Glomerular visceral epithelial cell (primary cell): ENCODE results near the gene GMPR2.
A peak's percentile ranks its signal among the peaks of the same experiment; 100 is the strongest.

Source experiments
- DNase-seq: peaks from one replicate; pipeline ENCODE4 v3.0.0-alpha.2; 2016; ENCODE audit errors: extremely low spot score

GMPR2 gene

DNA sequence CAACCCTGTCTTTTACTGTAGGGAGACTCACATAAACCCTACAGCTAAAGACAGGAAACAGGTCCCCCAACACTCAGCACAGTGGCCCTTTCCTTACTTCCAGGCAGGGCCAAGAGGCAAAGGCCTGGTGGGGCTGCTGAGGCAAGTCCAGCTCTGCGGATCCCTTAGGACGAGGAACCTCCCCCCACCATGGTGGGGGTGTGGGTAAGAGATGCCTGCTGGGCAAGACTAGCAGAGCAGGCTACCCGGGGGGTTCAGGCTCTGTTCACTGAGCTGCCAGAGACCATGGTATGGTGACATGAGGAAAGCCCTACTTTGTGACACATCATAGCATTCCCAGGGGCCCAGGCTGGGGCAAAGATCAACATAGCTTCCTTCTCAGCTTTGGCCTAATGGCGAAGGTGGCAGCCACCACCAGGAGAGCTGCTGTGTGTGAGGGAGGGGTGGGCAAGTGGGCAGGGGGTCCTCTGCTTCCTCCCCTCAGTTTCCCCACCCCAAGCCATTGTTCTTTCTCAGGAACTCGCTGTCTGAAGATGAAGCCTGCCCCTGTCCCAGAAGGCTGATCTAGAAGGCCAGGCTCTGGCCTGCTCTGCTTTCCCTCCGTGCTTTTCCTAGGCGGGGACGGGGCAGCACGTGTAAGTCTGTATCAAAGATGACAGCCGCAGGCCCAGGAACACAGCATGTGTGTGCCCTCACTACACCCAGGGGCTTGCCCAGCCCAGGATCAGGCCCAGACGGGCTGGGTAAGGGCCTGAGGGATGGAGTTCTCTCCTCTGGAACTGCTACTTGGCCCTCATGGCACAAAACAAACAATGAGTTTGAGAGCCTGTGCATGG is 19.8 kb downstream of the GMPR2 start:
- no peak for DNase-seq

DNA sequence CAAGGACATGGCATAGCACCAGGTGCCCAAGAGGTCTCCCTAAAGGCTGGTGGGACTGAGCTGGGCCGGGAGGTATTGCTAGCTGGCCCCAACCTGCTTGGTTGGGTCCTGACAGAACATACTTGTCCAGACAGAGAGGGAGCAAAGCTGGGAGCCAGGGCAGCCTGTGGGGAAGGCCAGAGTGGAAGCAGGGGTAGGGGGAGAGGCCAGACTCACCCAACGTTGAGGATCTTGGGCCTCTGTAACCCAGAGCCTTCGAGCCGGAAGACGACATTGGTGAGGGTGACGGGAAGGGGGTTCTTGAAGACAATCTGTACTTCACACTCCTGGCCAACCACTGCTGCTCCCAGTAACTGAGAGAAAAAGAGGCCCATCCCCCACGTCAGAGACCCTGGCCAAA is 21.2 kb downstream of the GMPR2 start:
- DNase-seq: no peak

DNA sequence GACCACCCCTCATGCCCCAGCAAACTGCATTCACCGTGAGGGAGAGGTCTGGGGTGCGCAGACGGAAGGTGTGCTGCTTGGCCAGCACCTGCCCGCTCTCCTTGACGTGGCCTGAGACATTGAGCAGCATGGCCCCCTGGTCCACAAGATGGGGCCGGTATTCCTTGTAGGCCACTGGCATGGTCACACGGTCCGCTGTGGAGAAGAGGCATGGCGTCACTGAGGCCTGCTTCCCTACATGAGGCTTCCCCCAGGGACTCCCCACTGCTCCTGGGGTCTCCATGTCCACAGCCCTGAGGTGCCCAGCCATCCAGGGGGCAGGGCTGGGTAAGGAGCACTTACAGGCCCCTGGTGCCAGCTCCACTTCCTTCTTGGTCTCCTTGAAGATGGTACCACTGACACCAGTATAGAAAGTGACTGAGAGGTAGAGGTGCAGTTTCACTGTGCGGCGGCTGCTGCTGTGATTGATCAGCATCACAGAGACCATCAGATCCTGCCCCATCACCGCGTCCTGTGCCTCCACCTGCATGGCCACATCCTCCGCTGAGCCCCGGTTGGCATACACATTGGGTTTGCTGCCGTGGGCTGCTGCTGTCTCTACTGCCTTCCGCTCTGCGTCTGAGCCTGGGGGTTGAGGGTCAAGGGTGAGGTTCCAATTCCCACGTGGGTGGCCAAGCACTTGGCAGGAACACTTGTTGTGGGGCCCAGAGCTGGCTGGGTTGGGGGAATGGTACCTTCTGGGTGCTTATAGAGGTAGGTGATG is 22.1 kb downstream of the GMPR2 start:
- DNase-seq: no peak

DNA sequence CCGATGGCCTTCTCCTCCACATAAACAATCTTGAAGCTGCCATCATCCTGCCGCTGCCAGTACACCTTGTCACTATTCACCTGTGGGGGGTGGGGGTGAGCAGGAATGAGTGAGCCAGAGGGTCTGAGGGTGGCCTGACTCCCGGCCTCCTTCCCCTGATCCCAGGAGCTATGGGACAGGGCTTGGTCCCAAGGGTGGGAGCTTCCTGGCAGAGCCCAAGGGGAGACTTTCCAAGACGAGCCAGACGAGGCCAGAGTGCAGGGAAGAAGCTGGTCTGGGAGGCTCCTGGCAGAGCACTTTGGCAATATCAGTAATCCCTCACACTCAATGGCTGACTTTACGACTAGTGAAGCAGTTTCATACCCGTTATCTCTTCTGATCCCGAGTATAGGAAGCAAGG is 22.7 kb downstream of the GMPR2 start:
- no peak for DNase-seq

DNA sequence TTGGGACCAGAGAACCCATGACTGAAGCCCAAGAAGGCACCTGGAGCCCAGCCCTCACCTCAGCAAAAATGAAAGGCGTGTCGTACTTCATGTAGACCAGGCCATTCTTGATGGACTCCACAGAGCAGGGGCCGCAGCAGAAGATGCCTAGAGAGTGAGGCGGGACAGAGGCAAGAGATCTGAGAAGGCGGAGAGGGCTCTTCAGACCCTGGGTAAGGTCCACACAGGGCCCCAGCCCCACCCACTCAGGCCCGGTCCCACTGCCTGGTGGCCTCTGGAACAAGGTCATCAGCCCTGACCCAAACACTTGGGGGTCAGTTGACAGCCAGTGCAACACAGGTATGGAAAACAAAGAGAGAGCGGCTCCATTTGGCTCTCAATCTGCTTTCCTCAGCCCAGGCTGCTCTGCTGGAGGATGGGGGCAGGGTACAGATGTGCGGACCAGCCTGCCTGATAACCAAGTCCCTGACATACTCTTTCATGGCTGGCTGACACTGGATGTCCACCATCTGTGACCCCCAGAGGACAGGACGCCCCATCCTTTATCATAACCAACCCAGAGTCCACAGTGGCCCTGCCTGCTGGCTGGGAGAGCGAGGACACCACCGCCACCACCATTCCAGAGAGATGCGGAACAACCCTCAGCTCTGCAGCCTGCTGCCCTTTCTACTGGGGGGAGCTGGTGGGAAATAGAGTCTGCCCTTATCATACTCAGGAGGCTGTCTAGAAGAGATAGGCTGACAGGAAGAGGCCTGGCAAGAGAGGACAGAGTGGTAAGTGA is 23.4 kb downstream of the GMPR2 start:
- DNase-seq: no peak

DNA sequence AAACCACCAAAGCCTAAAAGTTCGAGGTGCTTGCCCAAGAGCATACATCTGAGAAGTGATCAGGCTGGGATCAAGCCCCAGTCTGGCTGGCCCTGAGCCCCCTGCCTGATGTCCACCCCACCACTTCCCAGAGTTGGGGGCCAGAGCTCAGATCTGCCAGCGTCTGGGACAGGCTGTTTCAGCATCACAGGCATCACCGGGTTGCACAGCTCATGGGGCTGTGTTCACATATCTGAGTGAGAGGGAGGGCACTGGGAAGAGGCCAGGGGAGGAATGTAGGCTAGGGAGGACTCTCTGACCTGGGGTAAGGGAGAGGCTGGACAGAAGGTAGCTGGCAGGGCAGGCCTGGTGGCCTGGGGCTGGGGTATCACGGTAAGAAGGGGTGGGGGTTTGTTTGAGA is 24.2 kb downstream of the GMPR2 start:
- no peak for DNase-seq

DNA sequence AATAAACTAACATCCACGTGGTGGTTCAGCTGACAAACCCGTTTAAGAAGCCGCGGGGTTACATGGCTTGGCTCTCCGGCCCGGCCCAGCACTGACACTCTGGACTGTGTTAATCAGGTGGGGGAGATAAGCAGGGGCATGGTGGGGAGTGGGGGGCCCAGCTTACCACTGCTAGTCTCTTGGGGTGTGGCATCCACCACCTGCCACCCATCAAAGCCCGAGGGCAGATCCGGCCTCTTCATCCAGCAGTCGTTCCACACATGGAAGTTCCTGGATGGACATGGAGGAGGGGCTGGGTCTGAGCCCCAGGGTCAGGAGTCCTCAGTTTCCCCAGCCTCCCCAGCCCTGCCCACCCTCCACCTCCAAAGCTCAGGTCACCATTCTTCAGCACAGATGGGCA is 25.4 kb downstream of the GMPR2 start:
- no peak for DNase-seq

DNA sequence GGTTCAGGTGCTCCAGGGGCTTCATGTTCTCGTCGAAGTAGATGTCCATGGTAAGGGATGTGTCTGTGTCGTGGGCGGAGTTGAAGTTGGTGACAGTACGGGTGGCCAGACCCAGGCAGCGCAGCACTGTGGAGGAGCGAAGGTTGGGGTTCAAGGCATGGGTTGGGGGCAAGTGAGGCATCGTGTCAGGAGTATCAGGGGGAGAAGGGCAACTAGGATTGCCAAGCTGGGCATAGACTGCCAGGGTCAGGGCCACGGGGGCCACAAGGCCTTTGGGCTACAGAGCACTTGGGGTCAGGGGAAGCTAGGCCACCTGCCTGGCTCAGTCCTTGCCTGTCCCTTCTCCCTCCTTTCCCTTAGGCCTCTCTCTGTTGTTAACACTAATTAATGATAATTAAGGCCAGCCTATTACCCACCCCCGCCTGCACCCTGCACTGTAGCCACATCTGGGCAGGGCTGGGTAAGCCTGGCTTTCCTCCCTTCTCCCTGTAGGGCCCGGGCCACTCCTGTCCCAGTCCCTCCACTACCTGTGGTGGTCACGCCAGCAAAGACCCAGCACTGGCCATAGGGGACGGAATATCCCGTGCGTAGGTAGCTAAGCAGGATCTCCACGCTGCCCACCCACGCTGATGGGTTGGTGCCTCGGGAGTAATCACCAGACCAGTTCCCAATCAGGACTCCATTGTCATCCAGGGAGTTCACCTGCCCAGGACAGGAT is 26.0 kb downstream of the GMPR2 start:
- DNase-seq: no peak

DNA sequence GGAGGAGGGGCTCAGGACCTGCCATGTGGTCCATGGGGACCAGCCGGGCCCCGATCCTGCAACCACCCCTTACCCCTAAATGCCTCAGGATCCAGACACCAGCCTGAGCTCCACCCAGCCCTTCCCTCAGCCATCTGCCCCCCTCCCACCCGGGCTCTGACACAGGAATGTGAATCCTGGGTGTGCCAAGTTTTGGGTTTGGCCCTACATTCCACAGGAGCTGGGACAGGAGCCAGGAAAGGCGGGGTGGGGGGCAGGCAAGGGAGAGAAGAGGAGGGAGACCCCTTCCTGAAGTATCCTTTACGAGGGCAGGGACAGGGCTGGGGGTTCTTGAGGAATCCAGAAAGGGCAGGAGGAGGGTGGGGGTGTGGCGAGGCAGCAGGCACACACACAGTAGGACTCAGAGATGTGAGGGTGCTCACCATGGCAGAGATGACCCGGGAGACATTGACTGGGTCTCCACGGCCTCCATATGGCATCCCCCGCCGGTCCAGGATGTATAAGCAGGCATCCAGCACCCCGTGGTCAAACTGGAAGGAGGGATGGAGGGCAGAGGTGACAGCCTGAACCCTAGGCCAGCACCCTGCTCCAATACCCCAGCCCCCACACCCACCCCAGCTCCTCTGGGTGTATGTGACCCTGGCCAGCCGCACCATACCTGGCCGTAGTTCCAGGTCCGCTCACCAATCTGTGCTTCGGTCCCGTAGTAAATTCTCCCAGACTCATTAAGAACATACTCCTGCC is 26.7 kb downstream of the GMPR2 start:
- DNase-seq: peak; percentile 30

DNA sequence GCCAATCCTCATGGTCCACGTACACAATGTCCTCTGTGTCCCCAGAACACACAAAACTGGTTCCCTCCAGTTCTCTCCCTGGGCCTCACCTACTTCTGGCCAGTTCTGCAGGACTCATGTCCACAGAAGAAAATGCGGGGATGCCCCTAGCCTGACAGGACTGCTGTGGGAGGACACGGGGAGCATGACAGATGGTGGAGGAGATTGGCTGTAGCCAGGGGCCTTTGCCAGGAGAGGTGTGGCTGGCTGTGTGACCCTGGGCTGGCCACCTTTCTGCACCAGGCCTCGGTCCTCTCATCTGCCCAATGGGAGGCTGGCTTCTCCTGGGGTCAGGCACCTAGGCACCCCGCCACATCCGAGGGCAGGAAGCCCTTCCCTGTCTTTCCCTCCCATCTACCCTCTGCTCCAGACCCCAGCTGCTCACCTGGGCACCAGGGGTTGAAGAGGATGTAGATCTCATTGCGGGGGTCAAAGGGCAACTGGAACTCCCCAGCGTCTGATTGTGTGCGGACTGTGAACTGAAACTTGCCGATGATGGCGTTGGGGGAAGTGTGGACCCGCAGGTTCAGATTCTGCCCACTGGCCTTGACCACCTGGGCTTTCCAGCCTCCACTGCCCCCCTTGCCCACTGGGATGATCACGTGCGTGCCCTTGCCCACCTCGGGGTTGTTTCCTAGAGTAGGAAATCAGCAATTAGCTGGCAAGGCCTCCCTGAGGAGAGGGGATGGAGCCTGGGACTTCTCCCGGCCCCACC is 27.5 kb downstream of the GMPR2 start:
- no peak for DNase-seq

DNA sequence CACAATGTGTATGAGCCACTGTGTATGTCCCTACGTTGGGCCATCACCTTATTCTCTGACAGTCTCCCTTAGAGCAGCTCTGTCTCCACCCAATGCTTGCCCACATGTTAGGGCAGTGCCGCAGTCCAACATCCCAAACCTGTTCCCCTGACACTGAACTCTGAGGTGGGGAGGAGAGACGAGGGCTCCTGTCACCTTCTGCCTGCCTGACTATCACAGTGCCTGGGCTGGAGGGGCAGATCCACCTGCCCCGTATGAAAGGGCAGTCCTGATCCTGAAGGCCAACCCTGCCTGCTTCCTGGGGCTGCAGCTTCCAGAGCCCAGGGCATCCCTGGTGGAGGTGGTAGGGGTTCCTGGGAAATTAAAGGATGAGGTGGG is 28.0 kb downstream of the GMPR2 start:
- DNase-seq: no peak

DNA sequence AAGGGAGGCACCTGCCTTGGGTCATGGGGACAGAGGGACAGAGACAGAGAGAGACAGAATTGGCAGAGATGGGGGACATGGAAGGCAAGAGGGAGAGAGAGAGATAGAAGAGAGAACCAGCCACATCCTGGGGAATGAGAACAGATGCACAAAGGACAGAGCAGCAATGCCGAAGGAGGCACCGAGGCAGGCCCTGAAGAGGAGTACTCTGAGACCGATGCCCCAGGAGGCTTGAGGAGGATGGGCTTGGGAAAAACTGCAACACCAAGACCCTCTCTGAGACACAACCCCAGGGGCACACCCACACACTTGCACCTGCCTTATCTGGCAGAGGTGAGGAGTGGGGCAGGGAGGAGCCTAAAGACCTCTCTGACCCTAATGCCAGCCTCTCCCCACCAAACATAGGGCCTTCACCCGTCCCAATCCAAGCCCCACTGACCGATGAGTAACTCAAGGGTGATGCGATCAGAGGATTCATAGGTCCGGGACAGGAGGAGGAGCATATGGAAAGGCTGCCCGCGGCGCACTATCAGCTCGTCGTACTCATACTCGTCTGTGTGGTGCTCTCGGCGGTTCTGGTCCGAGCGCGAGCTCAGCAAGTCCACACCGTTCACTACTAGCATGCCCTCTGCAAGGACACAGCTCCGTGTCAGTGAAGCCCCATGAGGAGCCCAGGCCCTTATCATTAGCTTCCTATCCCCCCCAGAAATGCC is 28.7 kb downstream of the GMPR2 start:
- no peak for DNase-seq

DNA sequence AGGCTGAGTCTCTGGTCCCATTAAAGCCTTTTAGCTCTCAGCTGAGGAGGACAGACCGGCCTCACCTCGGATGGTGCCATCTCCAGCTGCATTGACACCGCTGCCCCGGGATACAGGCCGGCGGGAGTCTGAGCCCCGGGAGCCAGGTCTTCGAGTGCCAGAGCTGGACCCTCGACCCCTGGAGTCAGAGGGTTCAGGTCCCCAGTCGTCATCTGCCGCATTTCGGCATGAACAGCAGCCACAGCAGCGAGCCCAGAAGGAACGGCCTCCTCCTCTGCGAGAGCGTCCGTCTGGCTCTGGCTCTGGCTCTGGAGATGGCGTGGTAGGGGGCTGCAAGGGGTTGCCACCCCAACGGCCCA is 29.2 kb downstream of the GMPR2 start:
- DNase-seq: no peak

DNA sequence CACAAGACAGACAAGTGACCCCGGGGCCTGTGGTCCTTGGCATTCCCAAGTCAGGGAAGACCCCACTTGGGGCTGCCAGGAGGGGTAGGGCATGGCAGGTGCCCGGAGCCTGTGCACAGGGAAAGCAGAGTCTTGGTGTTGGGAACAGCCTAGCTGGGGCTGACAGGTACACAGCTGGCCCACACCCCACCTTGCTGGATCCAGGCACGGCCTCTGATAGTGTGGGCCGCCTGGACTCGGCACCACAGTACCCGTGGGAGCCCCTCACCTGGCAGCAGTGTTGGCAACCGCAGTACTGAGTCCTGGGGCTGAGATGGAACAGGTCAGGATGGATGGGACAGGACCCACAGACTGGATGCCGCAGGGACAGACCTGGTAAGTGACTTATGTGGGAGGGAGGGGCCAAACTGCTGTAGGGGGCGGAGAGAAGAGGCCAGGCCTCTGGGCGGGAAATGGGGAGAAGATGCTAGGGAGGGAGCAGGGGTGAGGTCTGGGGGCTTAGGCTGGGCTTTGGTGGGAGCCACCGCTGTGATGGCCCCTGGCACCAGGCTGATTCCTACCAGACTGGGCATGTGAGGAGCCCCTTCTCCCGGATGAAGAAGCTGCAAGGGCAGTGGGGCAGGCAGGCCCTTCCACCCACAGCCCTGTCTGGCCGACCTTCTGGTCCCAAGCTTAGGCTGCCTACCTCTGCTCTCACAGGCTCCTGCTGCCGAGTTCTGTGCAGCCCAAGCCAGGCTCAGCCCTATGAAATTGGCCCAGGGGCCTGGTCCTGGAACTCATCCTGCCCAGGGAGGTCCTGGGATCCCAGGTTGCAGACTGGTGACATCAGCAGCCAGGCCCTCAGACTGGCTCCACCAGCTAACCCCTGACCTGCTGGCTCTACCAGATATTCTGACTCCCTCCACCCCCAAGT is 30.3 kb downstream of the GMPR2 start, which contains the start of gene TGM1:
Gene TGM1, minus strand, starts transcription at position 357 of the 913 bp plus-strand sequence. CDS start 825 bp downstream, outside the sequence.
- no peak for DNase-seq

DNA sequence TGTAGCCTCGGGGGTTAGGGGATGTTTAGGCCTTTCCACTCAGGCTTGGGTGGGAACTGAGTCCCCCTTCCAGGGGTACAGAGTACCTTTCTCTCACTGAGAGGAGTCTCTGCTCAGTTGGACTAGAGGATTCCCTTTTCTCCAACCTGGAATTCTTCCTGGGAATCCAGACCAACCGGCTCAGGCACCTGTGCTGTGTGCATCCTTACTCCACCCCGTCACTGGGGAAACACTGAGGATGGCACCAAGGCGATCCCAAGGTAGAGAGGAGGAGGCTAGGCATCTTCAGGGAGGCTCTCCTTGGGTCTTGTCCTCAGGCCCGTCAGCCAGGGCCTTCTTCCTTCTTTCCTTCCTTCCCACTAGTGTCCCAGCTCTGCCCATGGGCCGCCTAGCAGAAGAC is 31.1 kb downstream of the GMPR2 start:
- DNase-seq: no peak

DNA sequence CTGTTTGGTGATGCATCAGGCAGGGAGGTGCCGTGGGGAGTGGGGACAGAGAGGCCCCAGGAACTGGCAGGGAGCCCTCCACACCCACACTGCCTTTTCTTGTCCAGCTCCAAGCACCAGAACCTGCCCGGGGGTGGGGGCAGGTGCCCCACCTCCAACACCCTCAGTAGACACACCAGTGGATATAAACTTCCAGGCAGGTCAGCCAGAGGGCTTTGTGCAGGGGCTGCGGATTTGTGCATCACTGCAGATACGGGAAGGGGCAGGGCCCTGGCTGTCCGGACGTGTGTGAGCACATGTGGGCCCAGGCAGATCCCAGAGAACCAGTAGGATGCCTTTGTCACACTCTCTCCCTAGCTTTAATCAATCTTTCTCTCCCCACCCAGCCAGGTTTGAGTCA is 31.6 kb downstream of the GMPR2 start:
- no peak for DNase-seq

DNA sequence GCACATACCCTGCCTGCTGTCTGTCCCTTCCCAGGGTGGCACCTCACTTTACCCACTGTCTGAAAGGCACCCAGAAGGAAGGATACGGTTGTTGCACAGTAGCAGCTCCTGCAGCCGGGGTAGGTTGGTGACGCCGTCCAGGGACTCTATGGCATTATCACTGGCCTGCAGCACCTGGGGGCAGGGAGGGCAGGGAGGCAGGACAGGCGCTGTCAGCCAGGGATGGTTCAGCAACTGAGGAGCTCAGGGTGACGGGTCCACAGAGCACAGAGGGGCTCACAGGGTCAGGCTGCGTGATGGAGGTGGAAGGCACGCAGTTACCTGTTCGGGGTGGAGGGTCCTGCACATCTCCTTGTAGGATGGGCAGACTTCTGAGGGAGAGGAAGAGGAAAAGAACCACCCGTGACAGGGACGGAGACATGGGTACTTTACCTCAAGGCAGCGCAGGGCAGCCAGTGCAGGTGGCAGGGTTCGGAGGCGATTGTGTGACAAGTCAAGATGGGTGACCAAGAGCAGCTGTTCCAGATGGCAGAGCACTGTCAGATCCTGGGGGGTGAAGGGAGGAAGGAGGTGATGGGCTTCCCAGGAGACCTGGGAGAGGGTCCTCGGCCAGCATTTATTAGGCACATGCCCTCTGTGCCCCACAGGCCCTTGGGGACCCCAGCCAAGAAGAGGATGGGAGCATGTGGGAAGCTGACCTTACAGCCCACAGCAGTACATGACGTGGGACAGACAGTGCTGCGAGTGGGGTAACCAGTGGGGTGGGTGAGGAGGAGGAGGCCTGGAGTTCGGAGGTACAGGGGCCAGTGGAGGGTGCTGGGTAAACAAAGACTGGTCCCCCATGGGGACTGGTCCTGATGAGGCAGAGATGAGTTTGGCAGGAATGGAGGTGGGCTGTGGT is 33.9 kb downstream of the GMPR2 start:
- no peak for DNase-seq

DNA sequence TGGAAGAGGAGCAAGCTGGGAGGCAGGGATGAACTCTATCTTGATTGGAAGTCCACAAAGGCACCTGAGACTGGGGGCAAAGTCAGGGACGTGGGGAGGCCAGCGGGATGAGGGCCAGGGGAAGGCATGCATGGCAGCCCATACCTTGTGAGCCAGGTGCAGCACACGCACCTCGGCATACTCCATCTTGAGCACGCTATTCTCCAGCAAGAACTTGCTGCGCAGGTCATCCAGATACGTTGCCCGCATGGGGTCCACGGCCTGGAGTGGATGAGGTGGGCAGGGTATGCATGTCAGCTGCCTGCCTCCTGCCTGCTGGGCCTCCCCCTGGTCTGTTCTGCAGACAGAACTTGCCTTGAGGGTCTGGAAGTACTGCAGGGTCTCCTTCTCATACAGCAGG is 34.8 kb downstream of the GMPR2 start:
- DNase-seq: no peak
